ENCODE measurements around the gene ERI3. TPM values are rescaled to one million over a fixed set of nuclear protein-coding genes. Genes with fewer than 3 reads are reported as not detected.

Gene ERI3
- total RNA-seq, 1 donor = 52.8 TPM

GRCh38 chr1:44326024-44326701, 28.9 kb downstream of the ERI3 start:
- H3K27ac ChIP-seq (ENCODE audit: low read depth, low read length) = peak overlapping the region; percentile 72
- H3K9me3 ChIP-seq (ENCODE audit: low read depth, low read length) = no peaks in the 10 kb centered on the region
- TF ChIP-seq CTCF (IDR thresholded peaks at IDR 0.05; ENCODE audit: extremely low read depth, low read depth, low read length) = no peak
- H3K4me3 ChIP-seq (ENCODE audit: insufficient read depth, low read length) = no peak overlapping the region
- no peaks in the 10 kb centered on the region for H3K27me3 ChIP-seq (ENCODE audit: insufficient read depth, low read length)
- H4K20me1 ChIP-seq (ENCODE audit: insufficient read depth, low read length) = peaks cover 5% of the 10 kb centered on the region
- H2AFZ ChIP-seq (ENCODE audit: low read length) = no peak overlapping the region
- DNase-seq (ENCODE audit: insufficient read length, low spot score, missing footprints) = peak; percentile 77
- H3K36me3 ChIP-seq (ENCODE audit: insufficient read depth, low read length) = peaks cover under 1% of the 10 kb centered on the region
- H3K79me2 ChIP-seq (ENCODE audit: insufficient read depth, low read length) = peaks cover 20% of the 10 kb centered on the region
- peak overlapping the region; percentile 34 for H3K4me2 ChIP-seq (ENCODE audit: insufficient read depth, low read length)
- peaks cover 33% of the 10 kb centered on the region for H3K4me1 ChIP-seq (ENCODE audit: insufficient read depth, low read length)

GRCh38 chr1:44323947-44324346, 31.1 kb downstream of the ERI3 start:
- TF ChIP-seq CTCF (IDR thresholded peaks at IDR 0.05; ENCODE audit: extremely low read depth, low read depth, low read length) = no peak
- Histone ChIP-seq H4K20me1 (ENCODE audit: insufficient read depth, low read length) (peaks cover 8% of the 10 kb centered on the region), H3K36me3 (ENCODE audit: insufficient read depth, low read length) (peaks cover 14% of the 10 kb centered on the region), H2AFZ (ENCODE audit: low read length) (no peak overlapping the region), H3K4me2 (ENCODE audit: insufficient read depth, low read length) (no peak overlapping the region), H3K79me2 (ENCODE audit: insufficient read depth, low read length) (peaks cover 12% of the 10 kb centered on the region), H3K4me3 (ENCODE audit: insufficient read depth, low read length) (no peak overlapping the region), H3K27me3 (ENCODE audit: insufficient read depth, low read length) (no peaks in the 10 kb centered on the region), H3K4me1 (ENCODE audit: insufficient read depth, low read length) (peaks cover 30% of the 10 kb centered on the region), H3K27ac (ENCODE audit: low read depth, low read length) (no peak overlapping the region), H3K9me3 (ENCODE audit: low read depth, low read length) (no peaks in the 10 kb centered on the region)
- DNase-seq (ENCODE audit: insufficient read length, low spot score, missing footprints) = no peak

GRCh38 chr1:44322367-44322766, 32.7 kb downstream of the ERI3 start:
- Histone ChIP-seq H3K4me3 (ENCODE audit: insufficient read depth, low read length) (no peak overlapping the region), H3K79me2 (ENCODE audit: insufficient read depth, low read length) (peaks cover 12% of the 10 kb centered on the region), H3K9me3 (ENCODE audit: low read depth, low read length) (no peaks in the 10 kb centered on the region), H2AFZ (ENCODE audit: low read length) (no peak overlapping the region), H3K27me3 (ENCODE audit: insufficient read depth, low read length) (no peaks in the 10 kb centered on the region), H4K20me1 (ENCODE audit: insufficient read depth, low read length) (peaks cover 15% of the 10 kb centered on the region), H3K27ac (ENCODE audit: low read depth, low read length) (no peak overlapping the region), H3K4me2 (ENCODE audit: insufficient read depth, low read length) (no peak overlapping the region), H3K4me1 (ENCODE audit: insufficient read depth, low read length) (peaks cover 24% of the 10 kb centered on the region), H3K36me3 (ENCODE audit: insufficient read depth, low read length) (peaks cover 29% of the 10 kb centered on the region)
- DNase-seq (ENCODE audit: insufficient read length, low spot score, missing footprints) = no peak
- no peak for TF ChIP-seq CTCF (IDR thresholded peaks at IDR 0.05; ENCODE audit: extremely low read depth, low read depth, low read length)

- H3K4me2 ChIP-seq (ENCODE audit: insufficient read depth, low read length) = no peak overlapping the region
- no peak overlapping the region for H2AFZ ChIP-seq (ENCODE audit: low read length)
- peaks cover 10% of the 10 kb centered on the region for H3K79me2 ChIP-seq (ENCODE audit: insufficient read depth, low read length)
- no peak for TF ChIP-seq CTCF (IDR thresholded peaks at IDR 0.05; ENCODE audit: extremely low read depth, low read depth, low read length)
- H3K27me3 ChIP-seq (ENCODE audit: insufficient read depth, low read length) = no peaks in the 10 kb centered on the region
- no peak for DNase-seq (ENCODE audit: insufficient read length, low spot score, missing footprints)
- peaks cover 33% of the 10 kb centered on the region for H3K36me3 ChIP-seq (ENCODE audit: insufficient read depth, low read length)
- H3K27ac ChIP-seq (ENCODE audit: low read depth, low read length) = no peak overlapping the region
- H3K9me3 ChIP-seq (ENCODE audit: low read depth, low read length) = no peaks in the 10 kb centered on the region
- H3K4me3 ChIP-seq (ENCODE audit: insufficient read depth, low read length) = no peak overlapping the region
- H4K20me1 ChIP-seq (ENCODE audit: insufficient read depth, low read length) = peaks cover 15% of the 10 kb centered on the region
- peaks cover 15% of the 10 kb centered on the region for H3K4me1 ChIP-seq (ENCODE audit: insufficient read depth, low read length)
These were observed 33.6 kb downstream of the ERI3 start for GRCh38 chr1:44321466-44321865.
